ENCODE measurements around the gene WWOX. TPM values are rescaled to one million over a fixed set of nuclear protein-coding genes. Genes with fewer than 3 reads are reported as not detected.

WWOX gene
- total RNA-seq, 1 experiment from 2014 or later: 15.6 TPM

DNA sequence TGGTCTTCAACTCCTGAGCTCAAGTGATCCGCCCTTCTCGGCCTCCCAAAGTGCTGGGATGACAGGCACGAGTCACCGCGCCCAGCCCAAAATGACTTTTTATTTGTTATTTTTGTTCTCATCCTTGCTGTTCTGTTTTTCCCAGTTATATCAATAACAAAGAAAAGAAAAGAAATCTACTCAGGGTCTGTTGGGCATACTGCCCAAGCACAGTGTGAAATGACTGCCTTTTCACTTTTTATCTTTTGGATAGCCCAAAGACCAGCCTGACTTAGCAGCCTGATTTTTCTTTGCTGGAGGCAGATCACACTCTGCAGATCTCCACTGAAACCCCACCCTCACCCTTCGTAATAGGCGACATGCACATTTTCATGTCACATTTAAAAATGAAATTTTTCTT, 1007.8 kb downstream of the WWOX start:
- H2BK20ac ChIP-seq (ENCODE audit: low read depth, low read length, poor library complexity, severe bottlenecking): no peak overlapping the region
- H3K79me1 ChIP-seq (ENCODE audit: insufficient read depth, low read depth, low read length, poor library complexity, severe bottlenecking): no peaks in the 10 kb centered on the region
- no peaks in the 10 kb centered on the region for H3K9me3 ChIP-seq (ENCODE audit: control insufficient read depth, low read depth, low read length)
- no peak overlapping the region for H2BK5ac ChIP-seq (ENCODE audit: insufficient read length, low read length)
- H3K23ac ChIP-seq (ENCODE audit: insufficient read length, low read depth, low read length): no peak overlapping the region
- H3K4me1 ChIP-seq (ENCODE audit: insufficient read depth, low read length): peaks cover 4% of the 10 kb centered on the region; the same call in 1 of the 2 replicates
- no peak overlapping the region for H2BK120ac ChIP-seq (ENCODE audit: low read depth, low read length, poor library complexity, severe bottlenecking)
- no peak overlapping the region for H2BK12ac ChIP-seq (ENCODE audit: insufficient read length, low read depth, low read length)
- no peaks in the 10 kb centered on the region for H3K36me3 Mint-ChIP-seq (ENCODE audit: insufficient read depth in 1 of 3, low read depth in 3 of 3)
- H3K4ac ChIP-seq (ENCODE audit: low read depth, low read length): no peak overlapping the region
- H4K5ac ChIP-seq (ENCODE audit: insufficient read length, low read depth, low read length): no peak overlapping the region
- no peaks in the 10 kb centered on the region for H3K23me2 ChIP-seq (ENCODE audit: insufficient read length, low read depth, low read length, poor library complexity, severe bottlenecking)
- H2BK15ac ChIP-seq (ENCODE audit: low read depth, low read length): no peak overlapping the region
- H3K79me2 ChIP-seq (ENCODE audit: insufficient read depth, low read length): no peaks in the 10 kb centered on the region
- H3K27me3 Mint-ChIP-seq (ENCODE audit: low read depth): no peaks in the 10 kb centered on the region
- TF ChIP-seq, protein P1, sequence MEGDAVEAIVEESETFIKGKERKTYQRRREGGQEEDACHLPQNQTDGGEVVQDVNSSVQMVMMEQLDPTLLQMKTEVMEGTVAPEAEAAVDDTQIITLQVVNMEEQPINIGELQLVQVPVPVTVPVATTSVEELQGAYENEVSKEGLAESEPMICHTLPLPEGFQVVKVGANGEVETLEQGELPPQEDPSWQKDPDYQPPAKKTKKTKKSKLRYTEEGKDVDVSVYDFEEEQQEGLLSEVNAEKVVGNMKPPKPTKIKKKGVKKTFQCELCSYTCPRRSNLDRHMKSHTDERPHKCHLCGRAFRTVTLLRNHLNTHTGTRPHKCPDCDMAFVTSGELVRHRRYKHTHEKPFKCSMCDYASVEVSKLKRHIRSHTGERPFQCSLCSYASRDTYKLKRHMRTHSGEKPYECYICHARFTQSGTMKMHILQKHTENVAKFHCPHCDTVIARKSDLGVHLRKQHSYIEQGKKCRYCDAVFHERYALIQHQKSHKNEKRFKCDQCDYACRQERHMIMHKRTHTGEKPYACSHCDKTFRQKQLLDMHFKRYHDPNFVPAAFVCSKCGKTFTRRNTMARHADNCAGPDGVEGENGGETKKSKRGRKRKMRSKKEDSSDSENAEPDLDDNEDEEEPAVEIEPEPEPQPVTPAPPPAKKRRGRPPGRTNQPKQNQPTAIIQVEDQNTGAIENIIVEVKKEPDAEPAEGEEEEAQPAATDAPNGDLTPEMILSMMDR (conservative IDR thresholded peaks at IDR 0.05): no peak
- no peak overlapping the region for H3K4me2 ChIP-seq (ENCODE audit: insufficient read depth, insufficient read length, low read length)
- no peak overlapping the region for H3K4me3 Mint-ChIP-seq
- peaks cover 23 to 31% of the 10 kb centered on the region in 2 experiments for H3K4me1 Mint-ChIP-seq
- H3K56ac ChIP-seq (ENCODE audit: insufficient read length, low read depth, low read length): no peak overlapping the region
- no peak overlapping the region for H3K27ac ChIP-seq (ENCODE audit: insufficient read length, low read depth, low read length)
- no peak overlapping the region for H4K8ac ChIP-seq (replicated peaks; ENCODE audit: insufficient read length, low read depth, low read length)
- no CpG with 5 or more reads among the region's 7 CpGs for WGBS (ENCODE audit: extremely low coverage, insufficient read length, low lambda C conversion rate)
- H2AFZ ChIP-seq (ENCODE audit: low read length): no peak overlapping the region
- no peak for DNase-seq
- no peak overlapping the region for H3T11ph ChIP-seq (ENCODE audit: low read length)
- H3K27me3 ChIP-seq (ENCODE audit: insufficient read depth, low read length): no peaks in the 10 kb centered on the region
- no peak overlapping the region for H3K14ac ChIP-seq (ENCODE audit: insufficient read depth, low read length)
- H4K91ac ChIP-seq (ENCODE audit: insufficient read length, low read depth, low read length): no peak overlapping the region
- H3K9me3 Mint-ChIP-seq: no peaks in the 10 kb centered on the region
- H3K9ac ChIP-seq (ENCODE audit: extremely low read depth, insufficient read length, low read length): no peak overlapping the region
- no peak overlapping the region for H3K18ac ChIP-seq (ENCODE audit: insufficient read length, low read depth, low read length)
- H4K20me1 ChIP-seq (ENCODE audit: control insufficient read depth, insufficient read depth, insufficient read length): no peaks in the 10 kb centered on the region
- no peak overlapping the region for H3K27ac Mint-ChIP-seq
- no peak overlapping the region for H2AK5ac ChIP-seq (ENCODE audit: insufficient read length, low read length)
